A673 (cell line): ENCODE data around the gene FGF16.

Experiments used
- CTCF ChIP-seq: fragments of 300-800, 200-600 bp; sonication (generic); conservative IDR thresholded peaks from 2 replicates; pipeline ENCODE4 v1.5.1; 2017; ENCODE audit warnings: low read depth, mild to moderate bottlenecking, antibody characterized with exemption, low read length, moderate library complexity, mixed read lengths
- EZH2 ChIP-seq: fragments of 200-600 bp; sonication (generic); IDR thresholded peaks from 2 replicates; pipeline ENCODE4 v1.6.1; 2017; ENCODE audit warnings: borderline replicate concordance, low read depth, mild to moderate bottlenecking, mixed read lengths, antibody characterized with exemption, low read length; ENCODE audit not compliant: poor library complexity, severe bottlenecking

GRCh38 chrX:77444075-77444474, 3.1 kb upstream of the FGF16 start:
- no peak for TF ChIP-seq CTCF
- TF ChIP-seq EZH2, result no peak
